ENCODE measurements around the gene SLX4IP.

DNA sequence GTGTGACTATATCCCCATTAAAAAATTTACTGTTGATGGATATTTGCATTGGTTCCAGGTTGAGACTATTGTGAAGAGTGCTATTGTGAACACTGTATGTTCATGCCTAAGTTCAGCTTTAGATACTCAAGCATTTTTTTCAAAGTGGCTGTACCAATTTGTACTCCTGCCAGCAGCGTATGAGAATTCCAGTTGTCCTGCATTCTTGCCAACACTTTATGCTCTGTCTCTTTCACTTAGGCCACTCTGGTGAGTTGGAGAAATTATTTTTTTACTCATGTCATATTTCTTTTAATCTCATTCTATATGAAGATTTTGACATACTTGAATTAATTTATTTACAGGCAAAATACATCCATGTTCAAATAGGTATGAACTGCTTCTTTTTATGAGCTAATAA lies 162.5 kb downstream of the SLX4IP start:
- TF ChIP-seq CBFB (CRISPR knock-in tag; IDR thresholded peaks at IDR 0.05; ENCODE audit: low read depth) = no peak
- TF ChIP-seq NR2C2 (CRISPR knock-in tag; IDR thresholded peaks at IDR 0.05) = no peak
- TF ChIP-seq, protein P1, sequence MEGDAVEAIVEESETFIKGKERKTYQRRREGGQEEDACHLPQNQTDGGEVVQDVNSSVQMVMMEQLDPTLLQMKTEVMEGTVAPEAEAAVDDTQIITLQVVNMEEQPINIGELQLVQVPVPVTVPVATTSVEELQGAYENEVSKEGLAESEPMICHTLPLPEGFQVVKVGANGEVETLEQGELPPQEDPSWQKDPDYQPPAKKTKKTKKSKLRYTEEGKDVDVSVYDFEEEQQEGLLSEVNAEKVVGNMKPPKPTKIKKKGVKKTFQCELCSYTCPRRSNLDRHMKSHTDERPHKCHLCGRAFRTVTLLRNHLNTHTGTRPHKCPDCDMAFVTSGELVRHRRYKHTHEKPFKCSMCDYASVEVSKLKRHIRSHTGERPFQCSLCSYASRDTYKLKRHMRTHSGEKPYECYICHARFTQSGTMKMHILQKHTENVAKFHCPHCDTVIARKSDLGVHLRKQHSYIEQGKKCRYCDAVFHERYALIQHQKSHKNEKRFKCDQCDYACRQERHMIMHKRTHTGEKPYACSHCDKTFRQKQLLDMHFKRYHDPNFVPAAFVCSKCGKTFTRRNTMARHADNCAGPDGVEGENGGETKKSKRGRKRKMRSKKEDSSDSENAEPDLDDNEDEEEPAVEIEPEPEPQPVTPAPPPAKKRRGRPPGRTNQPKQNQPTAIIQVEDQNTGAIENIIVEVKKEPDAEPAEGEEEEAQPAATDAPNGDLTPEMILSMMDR (IDR thresholded peaks at IDR 0.05) = no peak
- no peak for TF ChIP-seq HMGXB4 (CRISPR knock-in tag; IDR thresholded peaks at IDR 0.05)
- TF ChIP-seq, protein P2, sequence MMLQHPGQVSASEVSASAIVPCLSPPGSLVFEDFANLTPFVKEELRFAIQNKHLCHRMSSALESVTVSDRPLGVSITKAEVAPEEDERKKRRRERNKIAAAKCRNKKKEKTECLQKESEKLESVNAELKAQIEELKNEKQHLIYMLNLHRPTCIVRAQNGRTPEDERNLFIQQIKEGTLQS (CRISPR knock-in tag; conservative IDR thresholded peaks at IDR 0.05) = no peak
- no peak for TF ChIP-seq E2F1 (CRISPR knock-in tag; IDR thresholded peaks at IDR 0.05)
- no peak for TF ChIP-seq FOXJ3 (CRISPR knock-in tag; IDR thresholded peaks at IDR 0.05; ENCODE audit: borderline replicate concordance)
- TF ChIP-seq ZNF425 (CRISPR knock-in tag; conservative IDR thresholded peaks at IDR 0.05) = no peak
- no peak for TF ChIP-seq ZBTB21 (CRISPR knock-in tag; IDR thresholded peaks at IDR 0.05; ENCODE audit: borderline replicate concordance)

All from WTC11 (cell line).